T-helper 2 cell (primary cell): ENCODE measurements around the gene RAD51C.
"Not testable (repeated sequence)": the region's sequence is repeated elsewhere in the genome, so short reads cannot be mapped to it uniquely, and the experiment has no call there.

Experiments used
- DNase-seq, 5 experiments: peaks; one replicate each; pipeline versions ENCODE4 v3.0.0 to v3.0.0-alpha.2; 2012 to 2022

RAD51C gene

GRCh38 chr17:58684462-58684861 lies 7.9 kb upstream of the RAD51C start:
- not testable (repeated sequence) for DNase-seq

- DNase-seq, result no peak
Measured at GRCh38 chr17:58686980-58687379, 5.4 kb upstream of the RAD51C start.

DNA sequence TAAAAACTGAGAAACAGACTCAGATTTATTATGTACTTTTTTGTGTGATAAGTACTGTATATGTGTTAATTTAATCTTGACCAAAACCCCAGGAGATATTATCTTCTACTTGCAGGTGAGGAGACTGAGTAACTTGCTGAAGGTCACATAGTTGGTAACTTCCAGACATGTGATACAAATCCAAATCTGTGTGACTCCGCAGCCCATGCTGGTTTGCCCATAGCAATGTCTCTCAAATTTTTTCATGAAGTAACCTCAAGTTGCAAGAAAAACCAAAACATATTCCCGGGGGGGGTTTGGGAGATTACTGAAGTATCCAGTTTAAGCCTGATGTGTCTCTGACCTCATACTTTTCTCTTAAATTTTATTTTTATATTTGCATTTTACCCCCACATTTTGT lies 3.9 kb upstream of the RAD51C start:
- DNase-seq, result no peak

DNA sequence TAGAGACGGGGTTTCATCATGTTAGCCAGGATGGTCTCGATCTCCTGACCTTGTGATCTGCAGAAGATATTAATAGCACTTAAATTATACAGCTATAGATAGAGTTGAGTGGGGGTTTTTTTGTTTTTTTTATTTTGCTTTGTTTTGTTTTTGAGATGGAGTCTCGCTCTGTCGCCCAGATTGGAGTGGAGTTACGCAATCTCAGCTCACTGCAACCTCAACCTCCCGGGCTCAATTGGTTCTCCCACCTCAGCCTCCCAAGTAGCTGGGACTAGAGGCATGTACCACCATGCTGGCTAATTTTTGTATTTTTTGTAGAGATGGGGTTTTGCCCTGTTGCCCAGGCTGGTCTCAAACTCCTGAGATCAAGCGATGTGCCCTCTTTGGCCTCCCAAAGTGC lies 2.4 kb upstream of the RAD51C start:
- not testable (repeated sequence) for DNase-seq

DNA sequence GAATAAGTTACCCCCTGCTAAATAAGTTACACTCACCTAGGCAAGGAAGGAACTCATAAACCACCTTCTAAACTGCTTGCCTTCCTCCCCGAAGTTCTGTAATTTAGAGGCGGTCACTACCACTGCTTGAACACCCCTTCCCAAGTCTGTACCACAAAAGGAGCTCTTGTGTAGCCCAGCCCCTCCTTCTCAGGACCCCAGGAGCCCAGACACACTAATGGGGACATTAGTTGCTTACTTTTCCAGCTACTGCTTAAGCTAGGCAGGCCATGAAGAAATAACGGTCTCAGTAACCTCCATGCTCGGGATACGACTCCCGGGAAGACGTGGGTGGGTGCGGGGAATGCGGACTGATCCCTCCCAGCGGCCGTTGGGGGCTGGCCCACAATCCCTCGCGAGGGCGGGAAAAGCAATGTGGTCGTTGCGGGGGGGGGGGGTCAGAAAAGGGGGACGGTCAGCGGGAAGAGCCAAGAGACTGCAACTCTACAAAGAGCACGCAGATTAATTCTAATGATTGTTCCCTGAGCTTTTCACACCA lies 632 bp upstream of the RAD51C start, which contains the start of gene TEX14:
Gene TEX14, minus strand, starts transcription at position 345 of the 538 bp plus-strand sequence. CDS start 40,044 bp downstream, outside the sequence.
- no peak for DNase-seq

DNA sequence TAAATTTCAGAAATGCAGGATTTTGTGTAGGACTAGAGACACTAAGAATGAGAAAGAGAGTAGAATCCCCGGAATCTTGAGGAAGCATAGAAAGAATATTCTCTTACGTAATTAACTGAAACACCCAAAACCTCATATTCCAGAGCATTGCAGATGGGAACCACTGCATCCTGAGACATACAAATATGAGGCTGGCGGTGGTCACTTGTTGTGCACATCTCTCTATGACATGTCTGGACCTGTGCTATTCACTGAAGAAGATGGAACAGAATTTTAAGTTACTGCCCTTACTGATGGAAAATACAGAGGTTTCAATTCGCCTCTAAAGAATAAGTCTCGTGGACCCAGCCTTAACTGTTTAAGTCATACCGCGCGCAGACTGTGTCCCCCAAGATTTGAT lies 806 bp downstream of the RAD51C start:
- no peak for DNase-seq

GRCh38 chr17:58693751-58694150 lies 1.3 kb downstream of the RAD51C start:
- peak in 1 of 5 experiments; percentile 40 for DNase-seq

DNA sequence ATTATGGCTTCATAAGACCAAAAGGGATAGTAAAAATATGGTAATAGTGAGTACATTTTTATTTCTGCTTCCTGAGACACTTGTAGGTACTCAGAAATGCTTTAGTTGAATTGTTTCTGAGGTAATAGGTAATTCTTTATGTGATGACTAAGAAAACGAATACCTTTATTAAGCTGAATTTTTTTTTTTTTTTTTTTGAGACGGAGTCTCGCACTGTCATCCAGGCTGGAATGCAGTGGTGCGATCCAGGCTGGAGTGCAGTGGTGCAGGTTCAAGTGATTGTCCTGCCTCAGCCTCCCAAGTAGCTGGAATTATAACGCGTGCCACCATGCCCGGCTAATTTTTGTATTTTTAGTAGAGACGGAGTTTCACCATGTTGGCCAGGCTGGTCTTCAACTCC lies 1.9 kb downstream of the RAD51C start:
- no peak for DNase-seq

DNA sequence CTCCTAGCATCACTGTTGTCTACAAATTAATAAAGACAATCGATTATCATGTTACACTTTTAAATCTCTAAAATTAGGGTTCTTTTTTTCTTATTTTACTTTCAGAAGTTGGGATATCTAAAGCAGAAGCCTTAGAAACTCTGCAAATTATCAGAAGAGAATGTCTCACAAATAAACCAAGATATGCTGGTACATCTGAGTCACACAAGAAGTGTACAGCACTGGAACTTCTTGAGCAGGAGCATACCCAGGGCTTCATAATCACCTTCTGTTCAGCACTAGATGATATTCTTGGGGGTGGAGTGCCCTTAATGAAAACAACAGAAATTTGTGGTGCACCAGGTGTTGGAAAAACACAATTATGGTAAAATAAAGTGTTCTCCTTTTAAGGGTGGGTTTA lies 2.4 kb downstream of the RAD51C start:
- DNase-seq, result no peak

GRCh38 chr17:58699771-58700170 lies 7.4 kb downstream of the RAD51C start:
- DNase-seq, result no peak

GRCh38 chr17:58702045-58702476 lies 9.7 kb downstream of the RAD51C start:
- peak in 1 of 5 experiments; percentile 85 for DNase-seq

DNA sequence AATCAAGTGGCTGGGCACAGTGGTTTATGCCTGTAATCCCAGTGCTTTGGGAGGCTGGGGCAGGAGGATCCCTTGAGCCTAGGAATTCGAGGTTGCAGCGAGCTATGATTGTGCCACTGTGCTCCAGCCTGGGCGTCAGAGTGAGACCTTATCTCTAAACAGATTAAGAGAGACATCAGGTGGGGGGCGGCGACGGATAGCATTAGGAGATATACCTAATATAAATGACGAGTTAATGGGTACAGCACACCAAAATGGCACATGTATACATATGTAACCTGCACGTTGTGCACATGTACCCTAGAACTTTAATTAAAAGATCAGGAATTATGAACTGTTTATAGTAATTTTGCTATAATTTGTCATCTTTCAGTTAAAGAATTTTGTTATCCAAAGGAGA lies 10.3 kb downstream of the RAD51C start:
- no peak for DNase-seq

- DNase-seq, result peak in 1 of 5 experiments; percentile 63
Measured at GRCh38 chr17:58703137-58703915, 10.9 kb downstream of the RAD51C start.

GRCh38 chr17:58703916-58704286 lies 11.5 kb downstream of the RAD51C start:
- DNase-seq, result no peak

DNA sequence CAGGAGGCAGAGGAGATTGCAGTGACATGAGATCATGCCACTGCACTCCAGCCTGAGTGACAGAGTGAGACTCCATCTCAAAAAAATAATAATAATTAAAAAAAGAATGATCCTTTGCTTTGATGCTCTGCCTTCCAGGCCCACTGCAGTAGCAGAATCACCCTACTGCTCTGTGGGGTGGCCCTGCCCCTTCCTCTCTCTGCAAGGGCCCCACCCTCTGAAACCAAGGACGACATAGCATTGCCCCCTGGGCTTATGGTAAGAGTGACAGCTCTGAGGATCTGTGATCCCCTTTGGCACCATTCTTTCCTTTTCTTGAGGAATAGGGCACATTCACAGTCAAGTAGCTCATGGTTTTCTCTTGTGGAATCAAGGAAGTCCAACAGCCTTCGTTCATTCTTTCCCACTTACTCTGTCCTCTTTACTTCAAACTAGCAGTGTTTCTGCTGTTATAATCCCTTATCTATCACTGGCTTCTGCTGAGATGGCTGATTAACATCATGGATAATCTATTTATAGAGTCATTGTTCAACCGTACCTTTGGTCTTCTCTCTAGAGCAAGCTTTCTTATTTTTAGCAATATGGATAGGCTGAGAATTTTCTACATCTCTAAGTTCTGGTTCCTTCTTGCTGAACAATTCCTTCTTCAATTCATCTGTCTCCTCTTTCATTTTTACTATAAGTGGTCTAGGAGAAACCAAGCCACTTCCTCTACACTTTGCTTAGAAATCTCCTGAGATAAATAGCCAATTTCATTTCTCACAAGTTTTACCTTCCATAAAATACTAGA lies 14.1 kb downstream of the RAD51C start:
- peak in 1 of 5 experiments; percentile 60 for DNase-seq

DNA sequence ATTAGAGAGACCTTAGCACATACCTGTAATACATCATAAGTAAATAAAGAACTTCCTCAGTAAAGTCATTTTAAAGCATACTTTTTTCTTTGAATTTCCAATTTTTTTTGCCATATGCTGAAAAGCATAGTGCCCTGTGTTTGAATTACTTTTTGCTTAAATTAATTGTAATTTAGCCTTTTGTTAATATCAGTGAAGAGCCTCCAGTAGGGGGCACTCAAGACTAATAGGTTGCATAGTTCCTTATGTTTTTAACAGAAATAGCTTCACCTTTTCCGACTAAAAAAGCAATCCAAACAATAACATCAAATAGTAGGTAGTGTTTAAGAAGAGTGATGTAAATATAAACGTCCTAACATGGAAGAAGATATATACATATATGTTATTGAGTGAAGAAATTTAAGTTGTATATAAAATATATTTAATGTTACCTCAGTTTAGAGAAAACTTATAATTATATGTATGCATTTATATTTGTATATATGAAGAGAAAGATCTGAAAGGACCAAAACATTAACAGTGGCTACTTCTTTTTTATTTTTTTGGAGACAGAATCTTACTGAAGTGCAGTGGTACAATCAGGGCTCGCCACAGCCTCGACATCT lies 18.6 kb downstream of the RAD51C start:
- DNase-seq, result peak in 1 of 5 experiments; percentile 50

DNA sequence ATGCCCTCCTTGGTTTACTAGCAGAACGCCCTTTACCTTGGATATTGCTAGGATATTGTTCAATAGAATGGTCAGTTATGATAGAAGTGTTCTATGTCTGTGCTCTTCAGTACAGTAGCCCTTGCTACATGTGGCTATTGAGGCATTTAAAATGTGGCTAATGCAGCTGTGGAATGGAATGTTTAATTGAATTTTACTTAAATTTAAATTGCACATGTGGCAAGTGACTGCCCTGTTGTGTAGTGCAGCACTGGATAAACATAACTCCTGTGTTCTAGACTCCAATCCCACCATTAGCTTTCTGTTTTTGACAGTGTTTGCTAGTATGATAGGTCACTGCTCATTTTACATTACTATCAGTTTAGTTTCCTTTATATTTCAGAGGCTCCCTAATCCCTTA lies 29.9 kb downstream of the RAD51C start:
- DNase-seq, result no peak

DNA sequence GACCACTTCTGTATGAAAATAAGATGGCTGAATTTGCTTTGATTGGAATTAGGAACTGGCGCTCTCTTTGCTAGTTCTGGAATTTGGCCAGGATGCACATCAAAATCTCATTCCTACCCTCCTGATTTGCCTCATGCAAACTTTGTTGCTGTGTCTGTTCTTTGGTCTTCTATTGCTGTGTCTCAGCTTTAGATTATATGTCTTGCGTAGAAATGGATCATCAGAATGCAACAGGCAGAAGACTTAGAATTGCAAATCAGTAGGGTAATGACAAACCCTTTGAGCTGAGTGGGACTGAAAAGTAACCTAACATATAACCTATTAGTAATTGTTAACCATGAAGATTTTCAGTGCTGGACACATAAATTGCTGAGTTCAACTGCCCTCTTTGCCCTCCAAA lies 30.3 kb downstream of the RAD51C start:
- DNase-seq, result no peak

GRCh38 chr17:58728798-58729197 lies 36.4 kb downstream of the RAD51C start:
- no peak for DNase-seq

- no peak for DNase-seq
Measured at GRCh38 chr17:58730937-58731336, 38.5 kb downstream of the RAD51C start.

GRCh38 chr17:58734040-58734439 lies 41.6 kb downstream of the RAD51C start:
- DNase-seq, result no peak

- no peak for DNase-seq
Measured at GRCh38 chr17:58734811-58735210, 42.4 kb downstream of the RAD51C start.

GRCh38 chr17:58741121-58741625 lies 48.8 kb downstream of the RAD51C start:
- no peak for DNase-seq
